Measurements from ENCODE around the gene TAF4.
"Not testable (repeated sequence)": the region's sequence is repeated elsewhere in the genome, so short reads cannot be mapped to it uniquely, and the experiment has no call there.

Gene TAF4

GRCh38 chr20:61998343-61999121 lies 67.1 kb downstream of the TAF4 start:
- no peak for DNase-seq

- DNase-seq: no peak
These were observed 67.8 kb downstream of the TAF4 start for GRCh38 chr20:61997891-61998290.

- no peak for DNase-seq
These were observed 68.3 kb downstream of the TAF4 start for GRCh38 chr20:61997372-61997771.

GRCh38 chr20:61994546-61994945 lies 71.1 kb downstream of the TAF4 start:
- no peak for DNase-seq

GRCh38 chr20:61993058-61993457 lies 72.6 kb downstream of the TAF4 start:
- no peak for DNase-seq

GRCh38 chr20:61991476-61991875 lies 74.2 kb downstream of the TAF4 start:
- no peak for DNase-seq

GRCh38 chr20:61990484-61990883 lies 75.2 kb downstream of the TAF4 start:
- DNase-seq: no peak

GRCh38 chr20:61989741-61990140 lies 75.9 kb downstream of the TAF4 start:
- DNase-seq: no peak

- no peak for DNase-seq
These were observed 77.0 kb downstream of the TAF4 start for GRCh38 chr20:61988665-61989064.

- no peak for DNase-seq
These were observed 78.8 kb downstream of the TAF4 start for GRCh38 chr20:61986762-61987321.

- DNase-seq: no peak
These were observed 80.6 kb downstream of the TAF4 start for GRCh38 chr20:61985096-61985495.

GRCh38 chr20:61984431-61984830 lies 81.2 kb downstream of the TAF4 start:
- DNase-seq: not testable (repeated sequence)

GRCh38 chr20:61983965-61984364 lies 81.7 kb downstream of the TAF4 start:
- no peak for DNase-seq

- no peak for DNase-seq
These were observed 82.7 kb downstream of the TAF4 start for GRCh38 chr20:61982951-61983315.

- no peak for DNase-seq
These were observed 83.3 kb downstream of the TAF4 start for GRCh38 chr20:61982191-61982950.

GRCh38 chr20:61981691-61982090 lies 84.0 kb downstream of the TAF4 start:
- not testable (repeated sequence) for DNase-seq

GRCh38 chr20:61980647-61981583 lies 84.8 kb downstream of the TAF4 start:
- DNase-seq: no peak

GRCh38 chr20:61979701-61980635 lies 85.7 kb downstream of the TAF4 start:
- no peak for DNase-seq

- DNase-seq: no peak
These were observed 86.6 kb downstream of the TAF4 start for GRCh38 chr20:61979090-61979489.

GRCh38 chr20:61978491-61978890 lies 87.2 kb downstream of the TAF4 start:
- DNase-seq: no peak

GRCh38 chr20:61977419-61977786 lies 88.3 kb downstream of the TAF4 start:
- no peak for DNase-seq
